ENCODE results near the gene OR10A6. TPM values are rescaled to one million over a fixed set of nuclear protein-coding genes. Genes with fewer than 3 reads are reported as not detected.

OR10A6 gene
- total RNA-seq, 2 experiments from 2014 or later, result not detected

DNA sequence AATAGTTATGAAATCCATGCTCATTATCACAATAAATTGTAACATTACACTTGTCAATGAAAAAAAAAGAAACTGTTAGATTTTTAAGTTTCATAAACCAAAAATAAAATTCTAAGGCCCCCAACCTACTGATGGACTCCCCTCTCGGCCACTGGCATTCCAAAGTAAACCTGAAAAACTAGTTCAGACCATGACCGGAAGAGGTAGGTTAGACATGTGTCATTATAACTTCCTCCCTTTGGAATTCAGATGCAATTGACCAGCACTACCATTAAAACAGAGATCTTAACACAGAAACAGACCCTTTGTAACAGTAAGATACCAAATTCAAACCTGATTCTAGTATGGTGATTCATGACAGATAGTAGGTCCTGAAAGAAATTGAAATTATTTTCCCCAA lies 12.9 kb downstream of the OR10A6 start:
- Mint-ChIP-seq H3K36me3 (ENCODE audit: low read depth) (no peaks in the 10 kb centered on the region), H3K27me3 (peaks cover 5% of the 10 kb centered on the region), H3K9me3 (no peaks in the 10 kb centered on the region), H3K27ac (no peak overlapping the region), H3K4me3 (no peak overlapping the region), H3K4me1 (ENCODE audit: low read depth) (no peaks in the 10 kb centered on the region)
- TF ChIP-seq, protein P1, sequence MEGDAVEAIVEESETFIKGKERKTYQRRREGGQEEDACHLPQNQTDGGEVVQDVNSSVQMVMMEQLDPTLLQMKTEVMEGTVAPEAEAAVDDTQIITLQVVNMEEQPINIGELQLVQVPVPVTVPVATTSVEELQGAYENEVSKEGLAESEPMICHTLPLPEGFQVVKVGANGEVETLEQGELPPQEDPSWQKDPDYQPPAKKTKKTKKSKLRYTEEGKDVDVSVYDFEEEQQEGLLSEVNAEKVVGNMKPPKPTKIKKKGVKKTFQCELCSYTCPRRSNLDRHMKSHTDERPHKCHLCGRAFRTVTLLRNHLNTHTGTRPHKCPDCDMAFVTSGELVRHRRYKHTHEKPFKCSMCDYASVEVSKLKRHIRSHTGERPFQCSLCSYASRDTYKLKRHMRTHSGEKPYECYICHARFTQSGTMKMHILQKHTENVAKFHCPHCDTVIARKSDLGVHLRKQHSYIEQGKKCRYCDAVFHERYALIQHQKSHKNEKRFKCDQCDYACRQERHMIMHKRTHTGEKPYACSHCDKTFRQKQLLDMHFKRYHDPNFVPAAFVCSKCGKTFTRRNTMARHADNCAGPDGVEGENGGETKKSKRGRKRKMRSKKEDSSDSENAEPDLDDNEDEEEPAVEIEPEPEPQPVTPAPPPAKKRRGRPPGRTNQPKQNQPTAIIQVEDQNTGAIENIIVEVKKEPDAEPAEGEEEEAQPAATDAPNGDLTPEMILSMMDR (IDR thresholded peaks at IDR 0.05), result no peak
- CTCF ChIA-PET, result no interaction called here
- ATAC-seq, result no peak
- intact Hi-C loops (cut with micrococcal nuclease), result no loop called here
- POLR2A ChIA-PET, result no interaction called here
- DNase-seq, result no peak

DNA sequence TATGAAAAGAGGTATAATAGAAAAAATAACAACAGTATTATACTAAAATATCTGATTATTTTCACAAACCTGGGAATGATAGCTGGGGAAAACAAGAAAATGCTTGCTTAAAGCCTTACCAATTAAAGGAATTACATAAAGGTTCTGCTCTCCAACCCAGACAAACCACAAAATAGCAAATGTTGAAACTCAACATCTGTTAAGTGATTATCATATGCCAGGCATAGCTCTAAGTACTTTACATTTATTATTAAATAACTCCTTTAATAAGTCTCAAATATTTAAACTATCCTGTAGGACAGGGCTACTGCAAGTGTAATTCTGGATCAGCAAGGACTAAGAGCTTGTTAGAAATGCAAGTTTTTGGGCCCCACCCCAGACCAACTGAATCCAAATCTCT lies 20.1 kb downstream of the OR10A6 start:
- H3K9me3 Mint-ChIP-seq, result no peaks in the 10 kb centered on the region
- intact Hi-C loops (cut with micrococcal nuclease), result no loop called here
- POLR2A ChIA-PET, result no interaction called here
- peaks cover 16% of the 10 kb centered on the region for H3K27me3 Mint-ChIP-seq
- no peak overlapping the region for H3K27ac Mint-ChIP-seq
- no peaks in the 10 kb centered on the region for H3K4me1 Mint-ChIP-seq (ENCODE audit: low read depth)
- no peaks in the 10 kb centered on the region for H3K36me3 Mint-ChIP-seq (ENCODE audit: low read depth)
- TF ChIP-seq, protein P1 (IDR thresholded peaks at IDR 0.05), result no peak
- ATAC-seq (no peak), DNase-seq (no peak)
- no peak overlapping the region for H3K4me3 Mint-ChIP-seq
- CTCF ChIA-PET, result interaction anchor here (1.2 to 2.5 kb wide), 2 partner anchors 76 to 188 kb away, joined by 3 to 7 read pairs; partner anchors contain the start of gene EIF3F

DNA sequence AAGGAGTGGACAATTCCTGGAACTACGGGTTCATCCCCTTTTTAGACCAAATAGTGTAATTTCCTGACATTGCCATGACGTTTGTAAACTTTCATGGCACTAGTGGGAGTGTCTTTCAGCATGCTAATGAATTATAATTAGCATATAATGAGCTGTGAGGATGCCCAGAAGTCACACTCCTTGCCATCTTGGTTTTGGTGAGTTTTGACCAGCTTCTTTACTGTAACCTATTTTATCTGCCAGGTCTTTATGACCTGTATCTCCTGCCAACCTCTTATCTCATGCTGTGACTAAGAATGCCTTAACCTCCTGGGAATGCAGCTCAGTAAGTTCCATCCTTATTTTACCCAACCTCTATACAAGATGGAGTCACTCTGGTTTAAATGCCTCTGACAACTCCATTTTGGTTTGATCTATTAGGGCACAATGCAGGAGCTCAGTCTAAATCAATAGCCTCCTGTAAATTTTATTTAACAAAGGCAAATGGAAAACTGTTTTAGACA lies 20.7 kb downstream of the OR10A6 start:
- CTCF ChIA-PET, result interaction anchor here (1.0 to 2.5 kb wide), 3 partner anchors 17 to 189 kb away, joined by 3 to 7 read pairs (median 3); partner anchors contain the start of gene EIF3F
- Mint-ChIP-seq H3K27me3 (peaks cover 16% of the 10 kb centered on the region), H3K9me3 (no peaks in the 10 kb centered on the region), H3K27ac (no peak overlapping the region), H3K36me3 (ENCODE audit: low read depth) (no peaks in the 10 kb centered on the region), H3K4me1 (ENCODE audit: low read depth) (no peaks in the 10 kb centered on the region), H3K4me3 (no peak overlapping the region)
- ATAC-seq (no peak), DNase-seq (no peak)
- POLR2A ChIA-PET, result no interaction called here
- TF ChIP-seq, protein P1 (IDR thresholded peaks at IDR 0.05), result no peak
- intact Hi-C loops (cut with micrococcal nuclease), result no loop called here

DNA sequence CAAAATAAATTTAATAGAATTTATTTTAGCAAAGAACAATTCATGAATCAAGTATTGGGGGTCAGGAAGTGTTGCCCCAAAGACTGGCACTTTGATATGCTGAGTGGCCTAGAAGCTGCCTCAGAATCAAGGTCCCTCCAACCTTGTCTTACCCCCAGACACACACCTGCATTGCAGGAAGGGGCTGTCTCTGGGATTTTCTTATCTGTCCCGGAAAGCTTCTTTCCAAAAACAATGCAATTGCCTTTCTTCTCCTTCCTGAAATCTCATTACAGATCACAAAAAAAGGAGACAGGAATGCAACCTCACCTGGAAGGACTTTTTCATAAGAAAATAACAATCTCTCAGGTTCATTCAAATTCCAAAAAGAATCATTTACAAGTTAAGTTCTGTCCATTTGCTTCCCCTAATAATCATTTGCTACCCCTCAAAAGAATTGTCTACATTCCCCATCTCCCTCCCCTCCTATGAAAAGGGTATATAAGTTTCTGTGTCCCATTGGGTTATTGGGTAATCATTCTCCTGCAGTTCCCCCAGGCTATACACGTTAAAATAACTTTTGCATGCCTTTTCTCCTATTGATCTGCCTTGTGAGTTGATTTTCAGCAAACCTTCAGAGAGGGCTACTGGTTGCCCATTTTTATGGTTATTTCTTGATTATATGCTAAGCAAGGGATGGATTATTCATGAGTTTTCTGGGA lies 21.3 kb downstream of the OR10A6 start:
- no peaks in the 10 kb centered on the region for H3K4me1 Mint-ChIP-seq (ENCODE audit: low read depth)
- TF ChIP-seq, protein P1 (IDR thresholded peaks at IDR 0.05), result no peak
- POLR2A ChIA-PET, result no interaction called here
- no peak overlapping the region for H3K4me3 Mint-ChIP-seq
- DNase-seq, result no peak
- no peak overlapping the region for H3K27ac Mint-ChIP-seq
- intact Hi-C loops (cut with micrococcal nuclease), result no loop called here
- H3K27me3 Mint-ChIP-seq, result peaks cover 16% of the 10 kb centered on the region
- no peaks in the 10 kb centered on the region for H3K9me3 Mint-ChIP-seq
- H3K36me3 Mint-ChIP-seq (ENCODE audit: low read depth), result no peaks in the 10 kb centered on the region
- CTCF ChIA-PET, result interaction anchor here (1.0 to 2.5 kb wide), 2 partner anchors 17 to 77 kb away, joined by 3 to 7 read pairs; partner anchors contain the start of gene EIF3F
- ATAC-seq, result no peak

DNA sequence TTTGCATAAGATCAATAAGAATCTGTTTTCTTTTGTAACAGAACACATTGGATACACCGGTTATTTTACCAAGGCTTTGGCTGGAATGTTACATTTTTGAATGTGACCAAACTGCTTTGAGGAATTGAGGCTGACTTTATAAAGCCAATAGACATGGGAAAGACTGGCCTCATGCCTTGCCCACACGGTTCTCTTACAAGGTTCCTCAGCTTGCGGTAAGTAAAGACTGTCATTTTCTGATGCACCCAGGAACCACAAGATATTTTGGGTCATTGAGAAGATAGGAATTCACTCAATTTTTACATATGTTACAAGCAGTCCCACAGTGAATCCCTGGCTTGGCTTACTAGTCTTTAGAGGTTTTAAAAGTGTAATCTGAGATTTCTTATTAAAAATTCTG lies 23.9 kb downstream of the OR10A6 start:
- TF ChIP-seq, protein P1 (IDR thresholded peaks at IDR 0.05), result no peak
- ChIA-PET CTCF (interaction anchor here (0.9 kb wide), 1 partner anchor 14 kb away, joined by 5 read pairs; no protein-coding TSS in a partner anchor), POLR2A (no interaction called here)
- ATAC-seq (no peak), DNase-seq (no peak)
- no peak overlapping the region for H3K27ac Mint-ChIP-seq
- peaks cover 15% of the 10 kb centered on the region for H3K27me3 Mint-ChIP-seq
- H3K9me3 Mint-ChIP-seq, result no peaks in the 10 kb centered on the region
- no peaks in the 10 kb centered on the region for H3K4me1 Mint-ChIP-seq (ENCODE audit: low read depth)
- intact Hi-C loops (cut with micrococcal nuclease), result no loop called here
- H3K36me3 Mint-ChIP-seq (ENCODE audit: low read depth), result no peaks in the 10 kb centered on the region
- H3K4me3 Mint-ChIP-seq, result no peak overlapping the region
